HG02970 (cell line): Measurements from ENCODE around the gene TMEM208.

ENCODE experiments used
- ATAC-seq: cut with Tn5 transposase; IDR thresholded peaks from one replicate; pipeline ENCODE4 v1.9.1; 2021; ENCODE audit warnings: mild to moderate bottlenecking, moderate library complexity, moderate number of reproducible peaks; ENCODE audit not compliant: unreplicated experiment, low FRiP score

Gene TMEM208

GRCh38 chr16:67248401-67249177, 21.7 kb downstream of the TMEM208 start, which contains the start of gene SLC9A5:
Gene SLC9A5 (plus strand): TSS chr16:67248979. CDS start chr16:67249015, 36 bp downstream.
- ATAC-seq: no peak

- ATAC-seq: no peak
Observed at GRCh38 chr16:67249178-67250044, 22.5 kb downstream of the TMEM208 start.

GRCh38 chr16:67250045-67250327, 23.1 kb downstream of the TMEM208 start:
- ATAC-seq: no peak

GRCh38 chr16:67252609-67253497, 25.9 kb downstream of the TMEM208 start:
- no peak for ATAC-seq

- ATAC-seq: no peak
Observed at GRCh38 chr16:67254801-67255552, 28.0 kb downstream of the TMEM208 start.

- no peak for ATAC-seq
Observed at GRCh38 chr16:67255553-67256221, 28.8 kb downstream of the TMEM208 start.

GRCh38 chr16:67256701-67257230, 29.8 kb downstream of the TMEM208 start:
- ATAC-seq: no peak

- no peak for ATAC-seq
Observed at GRCh38 chr16:67257486-67258160, 30.7 kb downstream of the TMEM208 start.

GRCh38 chr16:67258161-67258835, 31.4 kb downstream of the TMEM208 start:
- no peak for ATAC-seq

GRCh38 chr16:67259705-67260104, 32.8 kb downstream of the TMEM208 start:
- ATAC-seq: no peak

GRCh38 chr16:67260426-67261063, 33.6 kb downstream of the TMEM208 start:
- no peak for ATAC-seq

GRCh38 chr16:67263201-67263600, 36.3 kb downstream of the TMEM208 start:
- no peak for ATAC-seq

GRCh38 chr16:67264277-67264676, 37.3 kb downstream of the TMEM208 start:
- no peak for ATAC-seq

- no peak for ATAC-seq
Observed at GRCh38 chr16:67264866-67265265, 37.9 kb downstream of the TMEM208 start.

- ATAC-seq: no peak
Observed at GRCh38 chr16:67265834-67266233, 38.9 kb downstream of the TMEM208 start.

- ATAC-seq: no peak
Observed at GRCh38 chr16:67268136-67268579, 41.2 kb downstream of the TMEM208 start.

GRCh38 chr16:67269766-67270165, 42.8 kb downstream of the TMEM208 start:
- ATAC-seq: no peak

GRCh38 chr16:67270931-67271338, 44.0 kb downstream of the TMEM208 start:
- no peak for ATAC-seq
